Activated CD8-positive, alpha-beta T cell treated with anti-CD3 and anti-CD28 coated beads, Interleukin-2, amount 10 ng/mL, durations not matched to agents 7 days and 5 days (primary cell): Measurements from ENCODE around the gene OPTN. TPM values are rescaled to one million over a fixed set of nuclear protein-coding genes. Genes with fewer than 3 reads are reported as not detected.
A peak's percentile ranks its signal among the peaks of the same experiment; 100 is the strongest.
"Not testable (repeated sequence)": the region's sequence is repeated elsewhere in the genome, so short reads cannot be mapped to it uniquely, and the experiment has no call there.

ENCODE experiments used
- ATAC-seq: fragments of 150-1000 bp; cut with Tn5 transposase; one replicate; pipeline ENCODE4 v1.10.0; 2021; ENCODE audit warnings: moderate library complexity
- CTCF ChIA-PET: fragments of 350-600 bp; sonication (Branson Sonifier 250); formaldehyde crosslinking; loops from one replicate; lab custom pipeline; 2021; ENCODE audit warnings: antibody characterized with exemption; lab: Charles Lee
- POLR2A ChIA-PET: fragments of 350-600 bp; sonication (Branson Sonifier 250); formaldehyde crosslinking; loops from one replicate; lab custom pipeline; 2021; ENCODE audit warnings: antibody characterized with exemption; lab: Charles Lee
- DNase-seq: peaks from one replicate; pipeline ENCODE4 v3.0.0-alpha.2; 2020
- H3K27ac Mint-ChIP-seq: one replicate; pipeline ENCODE4 v1.8.0; 2021; ENCODE audit warnings: mild to moderate bottlenecking, mixed read lengths
- H3K27me3 Mint-ChIP-seq: one replicate; pipeline ENCODE4 v1.8.0; 2021; ENCODE audit warnings: low read depth, mixed read lengths
- H3K36me3 Mint-ChIP-seq: one replicate; pipeline ENCODE4 v1.8.0; 2021; ENCODE audit warnings: low read depth, mixed read lengths
- H3K4me1 Mint-ChIP-seq: one replicate; pipeline ENCODE4 v1.8.0; 2021; ENCODE audit warnings: low read depth, mixed read lengths
- H3K4me3 Mint-ChIP-seq: one replicate; pipeline ENCODE4 v1.8.0; 2021; ENCODE audit warnings: mild to moderate bottlenecking, mixed read lengths
- H3K9me3 Mint-ChIP-seq: one replicate; pipeline ENCODE4 v1.8.0; 2022; ENCODE audit warnings: mixed read lengths; ENCODE audit not compliant: insufficient read depth
- total RNA-seq, 2 experiments: library from RNA; stranded (reverse); gene quantifications; one replicate each; pipeline ENCODE4 v1.2.3, GENCODE V29; 2021

OPTN gene
- total RNA-seq, 2 experiments from 2014 or later: 72.4 to 73.8 TPM

DNA sequence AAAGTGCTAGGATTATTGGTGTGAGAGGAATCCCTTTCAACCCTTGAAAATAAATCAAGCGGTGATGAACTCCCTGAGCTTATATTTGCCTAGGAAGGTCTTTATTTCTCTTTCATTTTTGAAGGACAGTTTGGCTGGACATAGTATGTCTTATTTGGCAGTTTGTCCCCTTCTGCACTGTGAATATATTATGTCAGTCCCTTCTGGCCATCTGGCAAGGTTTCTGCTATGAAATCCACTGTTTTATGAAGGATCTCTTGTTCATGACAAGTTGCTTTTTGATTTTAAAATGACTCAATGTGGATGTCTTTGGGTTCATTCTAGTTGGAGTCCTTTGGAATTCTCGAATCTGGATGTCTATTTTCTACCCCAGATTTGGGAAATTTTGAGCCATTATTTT is 39.7 kb downstream of the OPTN start:
- ATAC-seq (no peak), DNase-seq (no peak)
- H3K36me3 Mint-ChIP-seq: peaks cover 65% of the 10 kb centered on the region
- no peaks in the 10 kb centered on the region for H3K4me1 Mint-ChIP-seq
- ChIA-PET CTCF (no interaction called here), POLR2A (no interaction called here)
- no peak overlapping the region for H3K27ac Mint-ChIP-seq
- no peak overlapping the region for H3K4me3 Mint-ChIP-seq
- no peaks in the 10 kb centered on the region for H3K27me3 Mint-ChIP-seq
- no peaks in the 10 kb centered on the region for H3K9me3 Mint-ChIP-seq

DNA sequence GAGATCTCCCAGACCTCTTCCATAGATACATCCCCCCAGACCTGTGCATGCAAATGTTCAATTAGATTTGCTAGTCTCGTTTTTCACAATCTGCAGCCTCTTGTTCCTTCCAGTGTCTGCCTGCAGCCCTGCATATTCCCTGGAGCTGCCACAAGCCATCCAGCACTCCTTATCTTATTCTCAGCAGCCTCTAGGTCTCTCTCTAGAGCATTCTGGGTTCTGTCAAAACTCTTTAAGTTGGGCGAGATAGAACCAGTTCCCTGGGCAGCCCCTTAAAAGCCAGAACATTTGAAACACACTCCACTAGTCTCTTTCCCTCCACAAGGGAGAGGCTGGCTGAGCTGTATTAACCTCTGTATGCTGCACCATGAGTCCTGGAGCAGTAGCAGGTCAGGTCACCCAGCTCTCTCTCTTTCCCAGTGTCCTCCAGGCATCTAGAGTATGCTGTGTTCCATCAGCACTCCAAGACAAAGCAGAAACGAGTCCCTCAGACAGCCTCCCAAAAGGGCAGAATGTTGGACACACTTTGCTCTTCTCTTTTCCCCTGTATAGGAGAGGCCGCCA is 40.7 kb downstream of the OPTN start:
- H3K36me3 Mint-ChIP-seq: peaks cover 62% of the 10 kb centered on the region
- POLR2A ChIA-PET: no interaction called here

DNA sequence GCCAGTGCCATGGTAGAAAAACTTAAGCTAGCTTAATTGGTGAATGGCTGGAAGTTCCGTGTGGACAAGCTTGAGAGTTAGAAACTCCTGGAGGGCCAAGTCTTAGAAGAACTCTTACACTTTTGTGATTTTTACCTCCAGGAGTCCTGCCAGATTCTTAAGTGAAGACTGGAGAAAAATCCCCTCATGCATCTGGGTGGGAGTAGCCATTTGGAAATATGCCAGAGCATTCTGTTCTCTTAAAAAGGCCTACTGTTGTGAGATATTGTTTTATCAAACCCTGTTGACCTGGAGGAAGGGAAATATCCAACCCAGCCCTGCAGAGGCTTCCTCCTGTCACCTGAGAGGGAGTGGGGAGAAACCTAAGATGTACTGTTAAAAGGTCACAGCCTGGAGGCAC is 43.8 kb downstream of the OPTN start:
- no peak overlapping the region for H3K27ac Mint-ChIP-seq
- no peaks in the 10 kb centered on the region for H3K4me1 Mint-ChIP-seq
- ChIA-PET POLR2A (no interaction called here), CTCF (no interaction called here)
- no peak for ATAC-seq
- no peak for DNase-seq
- H3K4me3 Mint-ChIP-seq: no peak overlapping the region
- H3K27me3 Mint-ChIP-seq: peaks cover 4% of the 10 kb centered on the region
- H3K36me3 Mint-ChIP-seq: peaks cover 47% of the 10 kb centered on the region
- H3K9me3 Mint-ChIP-seq: peaks cover 4% of the 10 kb centered on the region

More for the DNA sequence above, 40.7 kb downstream of the OPTN start:
- Mint-ChIP-seq H3K4me3 (no peak overlapping the region), H3K27me3 (no peaks in the 10 kb centered on the region), H3K27ac (no peak overlapping the region), H3K4me1 (no peaks in the 10 kb centered on the region), H3K9me3 (peaks cover 4% of the 10 kb centered on the region)
- ATAC-seq (no peak), DNase-seq (no peak)
- CTCF ChIA-PET: no interaction called here

DNA sequence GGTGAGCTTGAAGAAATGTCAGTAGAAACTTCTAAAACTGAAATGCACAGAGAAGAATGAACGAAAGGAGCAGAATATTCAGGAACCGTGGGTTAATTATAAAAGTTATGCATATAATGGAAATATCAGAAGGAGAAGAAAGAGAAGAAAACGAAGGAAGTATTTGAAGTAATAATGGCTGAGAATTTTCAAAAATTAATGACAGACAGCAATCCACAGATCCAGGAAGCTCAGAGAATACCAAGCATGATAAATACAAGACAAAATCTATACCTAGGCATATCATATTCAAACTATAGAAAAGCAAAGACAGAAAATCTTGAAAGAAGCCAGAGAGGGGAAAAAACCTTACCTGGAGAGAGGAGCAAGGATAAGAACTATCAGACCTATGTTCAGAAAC is 44.9 kb downstream of the OPTN start:
- Mint-ChIP-seq H3K4me3 (no peak overlapping the region), H3K9me3 (peaks cover 4% of the 10 kb centered on the region), H3K36me3 (peaks cover 45% of the 10 kb centered on the region), H3K4me1 (no peaks in the 10 kb centered on the region), H3K27ac (no peak overlapping the region), H3K27me3 (peaks cover 4% of the 10 kb centered on the region)
- POLR2A ChIA-PET: no interaction called here
- no peak for DNase-seq
- no peak for ATAC-seq
- CTCF ChIA-PET: no interaction called here

DNA sequence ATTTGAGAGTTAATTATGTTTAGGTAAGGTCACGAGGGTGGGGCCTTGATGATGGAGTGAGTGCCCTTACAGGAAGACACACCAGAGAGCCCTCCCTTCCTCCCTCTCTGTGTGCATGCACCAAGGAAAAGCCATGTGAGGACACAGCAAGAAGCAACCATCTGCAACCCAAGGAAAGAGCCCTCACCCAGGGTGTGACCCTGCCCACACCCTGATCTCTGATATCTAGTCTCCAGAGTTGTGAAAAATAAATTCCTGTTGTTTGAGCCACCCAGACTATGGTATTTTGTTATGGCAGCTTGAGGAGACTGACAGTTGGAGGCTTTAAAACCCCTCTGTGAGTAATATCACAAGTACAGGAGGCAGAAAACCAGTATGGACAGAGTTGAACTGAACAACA is 46.4 kb downstream of the OPTN start:
- DNase-seq (no peak), ATAC-seq (no peak)
- ChIA-PET POLR2A (no interaction called here), CTCF (no interaction called here)
- Mint-ChIP-seq H3K27ac (no peak overlapping the region), H3K9me3 (peaks cover 4% of the 10 kb centered on the region), H3K36me3 (peaks cover 33% of the 10 kb centered on the region), H3K27me3 (peaks cover 4% of the 10 kb centered on the region), H3K4me3 (no peak overlapping the region), H3K4me1 (no peaks in the 10 kb centered on the region)

DNA sequence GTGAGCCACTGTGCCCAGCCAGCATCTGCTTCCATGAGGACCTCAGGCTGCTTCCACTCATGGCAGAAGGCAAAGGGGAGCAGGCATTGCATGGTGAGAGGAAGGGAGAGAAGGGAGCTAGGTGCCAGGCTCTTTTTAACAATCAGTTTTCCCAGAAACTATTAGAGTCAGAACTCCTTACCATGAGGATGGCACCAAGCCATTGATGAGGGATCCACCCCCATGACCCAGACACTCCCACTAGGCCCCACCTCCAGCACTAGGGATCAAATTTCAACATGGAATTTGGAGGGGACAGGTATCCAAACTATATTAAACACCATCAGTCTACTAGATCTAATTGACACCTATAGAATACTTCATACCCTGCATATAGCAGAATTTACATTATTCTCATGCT is 47.2 kb downstream of the OPTN start:
- DNase-seq: no peak
- ChIA-PET CTCF (interaction anchor here (1.9 kb wide), 2 partner anchors 13 to 15 kb away, joined by 6 to 8 read pairs; partner anchors contain the start of gene MCM10), POLR2A (no interaction called here)
- Mint-ChIP-seq H3K4me3 (no peak overlapping the region), H3K36me3 (peaks cover 31% of the 10 kb centered on the region), H3K9me3 (peaks cover 4% of the 10 kb centered on the region), H3K27me3 (peaks cover 4% of the 10 kb centered on the region), H3K27ac (no peak overlapping the region), H3K4me1 (no peaks in the 10 kb centered on the region)
- ATAC-seq: no peak

DNA sequence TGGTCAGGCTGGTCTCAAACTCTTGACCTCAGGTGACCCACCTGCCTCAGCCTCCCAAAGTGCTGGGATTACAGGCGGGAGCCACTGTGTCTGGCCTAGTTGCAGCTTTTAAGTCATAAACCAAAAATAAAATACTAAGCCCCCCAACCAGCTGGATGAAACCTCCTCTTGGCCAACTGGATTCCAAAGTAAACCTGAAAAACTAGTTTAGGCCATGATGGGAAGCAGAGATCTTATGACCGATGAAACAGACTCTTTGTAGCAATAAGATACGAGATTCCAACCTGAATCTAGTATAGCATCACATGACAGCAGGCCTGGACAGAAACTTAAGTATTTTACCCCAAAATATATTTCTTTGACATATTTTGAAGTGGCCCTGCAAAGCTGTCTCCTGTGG is 52.3 kb downstream of the OPTN start:
- no peaks in the 10 kb centered on the region for H3K9me3 Mint-ChIP-seq
- H3K27me3 Mint-ChIP-seq: peaks cover 4% of the 10 kb centered on the region
- POLR2A ChIA-PET: no interaction called here
- CTCF ChIA-PET: interaction anchor here (3.7 kb wide), 1 partner anchor 9 kb away, joined by 9 read pairs; the partner anchor contains the start of gene MCM10
- H3K36me3 Mint-ChIP-seq: no peaks in the 10 kb centered on the region
- no peak for DNase-seq
- H3K4me1 Mint-ChIP-seq: no peaks in the 10 kb centered on the region
- no peak overlapping the region for H3K27ac Mint-ChIP-seq
- no peak for ATAC-seq
- no peak overlapping the region for H3K4me3 Mint-ChIP-seq

DNA sequence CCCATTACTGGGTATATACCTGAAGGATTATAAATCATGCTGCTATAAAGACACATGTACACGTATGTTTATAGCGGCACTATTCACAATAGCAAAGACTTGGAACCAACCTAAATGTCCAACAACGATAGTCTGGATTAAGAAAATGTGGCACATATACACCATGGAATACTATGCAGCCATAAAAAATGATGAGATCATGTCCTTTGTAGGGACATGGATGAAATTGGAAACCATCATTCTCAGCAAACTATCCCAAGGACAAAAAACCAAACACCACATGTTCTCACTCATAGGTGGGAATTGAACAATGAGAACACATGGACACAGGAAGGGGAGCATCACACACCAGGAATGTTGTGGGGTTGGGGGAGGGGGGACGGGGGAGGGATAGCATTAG is 55.9 kb downstream of the OPTN start:
- CTCF ChIA-PET, H3K4me3 Mint-ChIP-seq, POLR2A ChIA-PET, DNase-seq, H3K9me3 Mint-ChIP-seq, H3K27ac Mint-ChIP-seq, H3K36me3 Mint-ChIP-seq, H3K27me3 Mint-ChIP-seq, ATAC-seq: not testable (repeated sequence)
- H3K4me1 Mint-ChIP-seq: peaks cover 13% of the 10 kb centered on the region

DNA sequence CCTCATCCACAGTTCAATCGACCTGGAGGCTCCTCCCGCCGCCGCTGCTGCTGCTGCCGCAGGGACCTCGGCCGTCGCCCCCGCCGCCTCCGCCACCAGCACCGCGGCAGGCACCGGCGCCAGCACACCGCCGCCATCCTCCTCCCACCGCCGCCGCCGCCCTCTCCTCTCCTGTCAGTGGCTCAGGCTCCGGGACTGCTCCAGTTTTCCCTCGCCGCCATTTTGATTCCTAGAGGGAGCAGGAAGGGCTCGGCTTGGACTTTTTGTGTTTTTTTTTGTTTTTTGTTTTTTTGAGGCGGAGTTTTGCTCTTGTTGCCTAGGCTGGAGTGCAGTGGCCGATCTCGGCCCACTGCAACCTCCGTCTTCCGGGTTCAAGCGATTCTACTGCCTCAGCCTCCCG is 58.4 kb downstream of the OPTN start:
- CTCF ChIA-PET: no interaction called here
- POLR2A ChIA-PET: no interaction called here
- Mint-ChIP-seq H3K27me3 (no peaks in the 10 kb centered on the region), H3K4me3 (peak overlapping the region; percentile 63), H3K36me3 (peaks cover 7% of the 10 kb centered on the region), H3K4me1 (peaks cover 29% of the 10 kb centered on the region), H3K9me3 (no peaks in the 10 kb centered on the region), H3K27ac (peak overlapping the region; percentile 67)
- DNase-seq (no peak), ATAC-seq (no peak)

DNA sequence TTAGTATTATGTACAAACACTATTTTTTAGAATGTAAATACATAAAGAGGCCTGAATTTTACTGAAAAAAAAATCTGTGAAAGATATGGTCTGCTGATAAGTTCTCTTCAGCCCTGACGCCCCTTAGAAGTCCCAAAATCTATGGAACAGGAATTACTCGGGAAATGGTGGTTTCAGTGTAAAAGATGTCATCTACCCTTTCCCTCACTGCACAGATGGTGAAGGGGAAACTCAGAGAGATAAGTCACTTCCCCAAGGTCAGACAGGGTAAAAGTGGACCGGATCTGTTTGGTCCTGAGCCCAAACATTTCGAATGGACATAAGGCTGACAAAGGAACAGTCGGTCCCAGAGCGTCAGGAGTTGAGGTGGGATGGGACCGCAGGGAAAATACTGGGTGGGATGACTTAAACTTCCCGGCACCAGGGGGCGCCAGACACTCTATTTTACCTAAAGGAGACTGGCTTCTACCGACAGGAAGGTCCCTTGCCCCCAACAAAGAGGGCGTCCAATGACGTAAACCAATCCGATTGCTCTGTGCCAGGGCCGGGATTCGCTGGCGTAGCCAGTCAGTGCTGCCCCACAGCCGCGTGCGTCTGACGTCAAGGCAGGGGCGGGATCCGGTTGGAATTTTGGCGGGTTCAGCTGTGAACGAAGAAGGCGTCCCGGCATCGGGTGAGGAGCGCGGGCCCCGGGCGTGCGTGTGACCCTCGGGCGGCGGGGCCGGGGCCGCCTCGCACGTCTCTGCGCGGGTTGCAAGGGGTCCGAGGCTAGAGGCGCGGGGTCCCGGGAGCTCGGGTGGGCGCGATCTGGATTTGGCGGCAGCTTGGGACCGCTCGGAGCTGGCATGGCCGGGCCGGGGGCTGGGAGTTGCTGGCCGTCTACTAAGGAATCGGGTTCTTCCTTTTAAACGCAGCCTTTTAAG is 61.2 kb downstream of the OPTN start, which contains the start of gene MCM10:
TSS of gene MCM10 (plus strand) at position 625 of the 923 bp plus-strand sequence. CDS start 2,645 bp downstream, outside the sequence.
- peaks cover 47% of the 10 kb centered on the region for H3K4me1 Mint-ChIP-seq
- POLR2A ChIA-PET: interaction anchor here (1.7 to 2.9 kb wide), 2 partner anchors 141 to 189 kb away, joined by 6 to 17 read pairs; no protein-coding TSS in a partner anchor
- DNase-seq: peak; percentile 99

DNA sequence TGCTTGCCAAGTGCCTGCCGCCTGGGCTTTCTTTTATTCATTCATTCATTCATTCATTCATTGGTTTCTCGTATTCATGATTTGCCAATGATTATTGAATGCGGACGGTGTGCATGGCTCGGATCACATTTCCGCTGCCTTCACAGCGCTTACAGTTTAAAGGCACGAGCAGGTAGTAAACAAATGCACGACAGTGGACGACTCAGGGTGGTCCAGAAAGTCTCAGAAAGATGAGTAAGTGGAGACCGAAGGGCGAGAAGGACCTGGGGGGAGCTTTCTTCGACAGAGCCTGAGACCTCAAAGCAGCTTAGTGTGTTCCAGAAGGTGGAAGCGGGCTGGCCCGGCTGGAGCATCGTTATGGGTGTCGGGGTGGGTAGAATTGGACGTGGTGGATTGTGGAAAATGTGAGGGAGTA is 61.9 kb downstream of the OPTN start:
- Mint-ChIP-seq H3K9me3 (no peaks in the 10 kb centered on the region), H3K27ac (peak overlapping the region; percentile 86), H3K36me3 (peaks cover 28% of the 10 kb centered on the region), H3K27me3 (no peaks in the 10 kb centered on the region), H3K4me3 (peak overlapping the region; percentile 91), H3K4me1 (peaks cover 47% of the 10 kb centered on the region)
- DNase-seq: peak; percentile 52
- ChIA-PET CTCF (interaction anchor here (0.6 to 3.1 kb wide), 25 partner anchors 9 to 278 kb away, joined by 3 to 29 read pairs (median 3); partner anchors contain the start of genes PHYH and SEPHS1), POLR2A (interaction anchor here (0.6 to 2.9 kb wide), 4 partner anchors 33 to 188 kb away, joined by 3 to 17 read pairs (median 4); partner anchors contain the start of gene PHYH)
- peak; percentile 27 for ATAC-seq

More for the DNA sequence above, 61.2 kb downstream of the OPTN start, which contains the start of gene MCM10:
- Mint-ChIP-seq H3K36me3 (peaks cover 25% of the 10 kb centered on the region), H3K27ac (peak within 1 kb of the TSS; percentile 86), H3K27me3 (no peaks in the 10 kb centered on the region), H3K9me3 (no peaks in the 10 kb centered on the region), H3K4me3 (peak within 1 kb of the TSS; percentile 91)
- CTCF ChIA-PET: interaction anchor here (0.6 to 3.1 kb wide), 32 partner anchors 10 to 279 kb away, joined by 3 to 29 read pairs (median 3); partner anchors contain the start of genes PHYH and SEPHS1
- ATAC-seq: peak; percentile 100
